CD4-positive, alpha-beta T cell treated with Interleukin-6 for 4 hours (primary cell): ENCODE results near the gene NDUFAF7.
"Not testable (repeated sequence)": the region's sequence is repeated elsewhere in the genome, so short reads cannot be mapped to it uniquely, and the experiment has no call there.

Experiments used
- DNase-seq: peaks from one replicate; pipeline ENCODE4 v3.0.0-alpha.2; 2020; ENCODE audit warnings: mixed read lengths

The NDUFAF7 gene

GRCh38 chr2:37215250-37215649, 16.2 kb upstream of the NDUFAF7 start:
- no peak for DNase-seq

GRCh38 chr2:37219046-37219445, 12.4 kb upstream of the NDUFAF7 start:
- DNase-seq = no peak

GRCh38 chr2:37223131-37223530, 8.3 kb upstream of the NDUFAF7 start:
- no peak for DNase-seq

GRCh38 chr2:37224063-37224462, 7.4 kb upstream of the NDUFAF7 start:
- DNase-seq = no peak

GRCh38 chr2:37225129-37225528, 6.3 kb upstream of the NDUFAF7 start:
- DNase-seq = not testable (repeated sequence)

DNA sequence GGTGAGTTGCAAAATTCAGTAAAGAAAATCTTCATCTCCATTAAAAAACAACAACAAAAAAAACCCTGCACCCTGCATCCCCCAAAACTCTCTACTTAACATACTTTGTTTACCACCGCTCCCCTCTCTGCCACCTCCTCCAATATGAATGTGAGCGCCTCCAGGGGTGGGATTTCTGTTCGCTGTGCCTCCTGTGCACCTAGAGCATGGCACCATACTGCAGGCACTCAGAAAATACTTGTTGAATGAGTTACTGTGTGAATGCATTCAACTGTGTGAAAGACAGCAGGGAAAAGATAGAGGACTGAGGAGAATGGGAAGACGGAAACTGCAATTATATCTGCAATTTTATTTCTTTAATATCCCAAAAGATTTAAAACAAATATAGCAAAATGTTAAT, 4.6 kb upstream of the NDUFAF7 start:
- no peak for DNase-seq

- DNase-seq = no peak
These were observed 2.7 kb upstream of the NDUFAF7 start for GRCh38 chr2:37228788-37229187.

- DNase-seq = no peak
These were observed 877 bp upstream of the NDUFAF7 start for GRCh38 chr2:37230581-37230980.

DNA sequence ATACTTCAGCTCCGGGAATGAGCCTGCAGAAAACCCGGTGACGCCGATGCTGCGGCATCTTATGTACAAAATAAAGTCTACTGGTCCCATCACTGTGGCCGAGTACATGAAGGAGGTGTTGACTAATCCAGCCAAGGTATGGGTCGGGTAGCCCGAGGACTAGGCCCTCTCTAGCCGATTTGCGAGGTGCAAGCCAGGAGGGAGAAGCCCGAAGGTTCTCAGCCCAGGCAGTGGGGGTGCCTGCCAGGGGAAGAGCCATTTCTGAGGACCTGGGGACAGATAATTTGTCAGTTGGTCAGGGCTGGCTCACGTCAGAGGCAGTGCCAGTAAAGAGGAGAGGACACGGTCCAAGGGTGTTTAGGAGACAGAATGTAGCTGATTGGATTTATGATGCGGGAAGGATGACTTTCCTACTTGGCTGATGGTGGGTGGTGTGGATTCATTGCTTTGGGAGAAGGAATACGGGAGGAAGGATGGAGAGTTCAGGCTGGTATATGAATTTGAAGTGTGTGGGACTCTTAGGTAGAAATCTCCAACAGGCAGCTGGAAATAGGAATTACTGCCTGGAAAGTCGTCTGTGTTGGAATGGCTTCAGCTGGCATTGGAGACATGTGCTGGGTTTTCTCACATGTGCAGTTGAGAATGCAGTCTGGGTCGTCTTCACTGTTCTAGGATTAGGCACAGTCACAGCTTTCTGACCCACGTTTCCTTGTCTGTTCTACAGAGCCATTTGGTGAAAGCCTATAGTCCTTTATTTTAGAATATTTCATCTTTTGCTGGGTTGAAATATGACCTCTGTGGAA, 874 bp downstream of the NDUFAF7 start:
- DNase-seq = no peak

DNA sequence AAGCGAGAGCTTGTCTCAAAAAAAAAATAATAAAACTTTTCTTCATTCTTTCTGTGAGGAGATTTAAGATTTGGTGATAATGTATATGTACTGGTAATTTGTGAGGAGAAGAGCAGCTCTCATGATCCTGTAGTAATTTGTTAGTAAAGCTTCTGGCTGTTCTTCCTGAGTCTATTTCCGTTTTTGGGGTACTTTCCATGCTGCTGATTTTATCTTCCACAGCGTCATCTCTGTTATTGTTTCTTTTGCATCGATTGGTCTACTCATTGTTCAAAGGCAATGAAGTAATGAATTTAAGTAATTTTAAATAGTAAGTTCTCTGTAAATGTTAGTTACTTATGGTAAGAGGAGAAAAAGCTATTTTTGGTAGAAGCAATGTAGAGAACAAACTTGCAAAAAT, 12.0 kb downstream of the NDUFAF7 start:
- DNase-seq = no peak

DNA sequence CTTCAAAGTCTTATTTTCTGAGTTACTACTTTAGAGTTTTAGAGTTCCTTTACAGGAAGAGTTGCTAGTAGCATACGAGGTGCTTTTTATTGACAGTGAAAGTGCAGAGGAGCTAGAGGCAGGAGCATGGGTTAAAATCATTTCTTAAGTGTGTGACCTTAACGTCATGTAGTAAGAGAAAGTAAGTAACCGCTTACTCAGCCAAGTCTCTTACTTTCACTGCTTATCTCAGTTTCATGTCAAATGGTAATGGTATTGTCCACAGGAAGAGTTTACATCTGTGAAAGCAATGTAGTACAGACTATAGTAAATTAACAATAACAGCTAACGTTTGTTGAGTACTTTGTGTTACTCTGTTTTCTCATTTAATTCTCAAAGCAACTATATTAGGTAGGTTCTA, 12.6 kb downstream of the NDUFAF7 start:
- DNase-seq = no peak

DNA sequence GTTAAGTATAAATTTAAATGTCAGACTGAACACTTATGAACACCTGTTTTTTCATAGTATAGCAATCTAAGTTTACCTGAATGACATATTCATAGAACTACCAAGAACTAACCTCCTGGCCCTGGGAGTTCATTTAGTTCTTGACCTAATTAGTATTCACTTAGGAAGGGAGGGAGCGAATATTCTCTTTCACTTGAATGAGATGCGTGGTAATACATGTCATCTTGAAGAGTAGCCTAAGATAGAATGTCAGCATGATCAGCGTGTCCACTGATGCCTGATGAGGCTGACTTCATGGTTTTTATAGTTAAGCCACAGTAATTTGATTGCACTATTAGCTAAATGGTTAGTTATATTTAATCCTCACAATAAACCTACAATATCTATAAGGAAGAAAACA, 13.3 kb downstream of the NDUFAF7 start:
- no peak for DNase-seq

GRCh38 chr2:37246205-37246604, 14.7 kb downstream of the NDUFAF7 start:
- DNase-seq = no peak

GRCh38 chr2:37250869-37251740, 19.6 kb downstream of the NDUFAF7 start:
- DNase-seq = no peak

DNA sequence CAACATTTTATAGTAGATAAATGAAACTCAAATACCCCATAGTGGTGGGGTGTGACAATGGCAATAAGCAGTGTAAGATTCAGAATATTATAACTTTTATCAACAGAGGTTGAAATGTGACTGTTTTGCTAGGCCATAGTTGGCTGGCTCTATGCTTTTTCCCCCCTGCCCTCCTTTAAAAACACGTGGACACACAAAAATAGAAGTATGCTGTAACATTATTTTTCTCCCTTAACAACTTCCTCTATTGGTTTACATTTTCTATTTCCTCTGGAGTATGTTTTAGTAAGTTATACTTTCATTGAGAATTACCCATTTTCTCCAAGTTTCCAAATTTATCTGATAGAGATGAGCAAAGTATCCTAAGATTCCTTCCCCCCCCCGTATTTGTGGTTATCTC, 31.1 kb downstream of the NDUFAF7 start:
- DNase-seq = no peak

DNA sequence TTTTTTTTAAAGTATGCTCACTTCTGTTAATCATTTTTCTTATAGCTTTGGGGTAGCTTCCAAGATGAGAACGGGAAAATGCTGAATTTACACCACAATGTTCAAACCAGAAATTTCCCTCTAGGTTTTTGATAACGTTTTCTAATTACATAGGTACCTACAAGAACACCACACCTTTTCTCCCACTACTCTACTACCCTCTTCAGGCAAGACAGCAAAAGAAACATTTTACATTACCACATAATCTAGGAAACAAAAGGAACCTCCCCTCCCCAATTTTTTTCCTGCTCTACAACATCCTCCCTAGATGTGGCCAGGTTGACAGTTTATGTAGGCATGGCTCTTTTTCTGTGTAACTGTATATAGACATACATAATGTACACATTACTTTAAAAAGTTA, 32.4 kb downstream of the NDUFAF7 start:
- no peak for DNase-seq

- DNase-seq = no peak
These were observed 36.2 kb downstream of the NDUFAF7 start for GRCh38 chr2:37267685-37268084.

DNA sequence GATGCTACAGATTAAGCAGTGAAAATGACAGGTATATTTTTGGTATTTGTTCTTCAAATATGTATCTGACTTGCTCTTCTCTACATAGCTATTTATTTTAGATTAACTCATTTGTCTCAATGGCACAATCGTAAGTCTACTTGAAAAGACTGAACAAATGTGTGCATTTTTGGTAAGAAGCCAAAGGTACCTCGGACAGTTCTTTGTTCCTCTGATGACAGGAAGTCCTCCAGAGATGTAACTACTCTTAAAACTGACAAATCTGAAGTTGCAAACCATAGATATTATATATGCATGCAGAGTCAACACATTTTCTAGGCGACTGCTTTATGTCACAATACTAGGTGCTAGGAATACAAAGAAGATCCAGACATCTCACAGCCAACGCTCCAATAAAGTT, 36.7 kb downstream of the NDUFAF7 start:
- DNase-seq = no peak

GRCh38 chr2:37271376-37272067, 40.1 kb downstream of the NDUFAF7 start:
- DNase-seq = no peak

DNA sequence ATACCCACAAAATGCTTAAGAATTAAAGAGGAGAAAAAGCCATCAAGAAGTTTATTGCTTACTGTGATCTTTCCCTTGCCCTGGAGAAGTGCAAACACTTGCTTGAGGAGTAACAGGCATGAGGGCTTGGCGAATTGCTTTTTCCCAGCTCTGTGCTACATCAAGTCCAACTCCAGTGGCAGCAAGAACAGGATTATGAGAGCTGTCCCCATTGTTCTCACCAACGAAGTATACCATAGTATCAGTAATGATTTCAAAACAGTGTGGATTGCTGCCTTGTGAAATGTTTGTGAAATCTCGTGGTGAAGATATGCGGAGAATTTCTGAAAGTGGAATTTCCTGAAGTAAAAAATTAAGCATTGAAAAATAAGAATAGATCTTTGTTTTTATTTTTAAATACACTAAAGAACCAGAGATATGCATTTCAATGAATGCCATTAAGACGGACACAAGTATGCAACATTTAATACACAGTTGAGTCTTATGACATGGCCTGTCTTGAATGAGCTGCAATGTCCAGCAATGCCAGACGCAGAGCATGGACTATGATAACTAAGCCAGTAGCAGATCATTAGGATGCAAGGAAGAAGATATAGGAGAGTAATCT, 43.0 kb downstream of the NDUFAF7 start:
- no peak for DNase-seq

DNA sequence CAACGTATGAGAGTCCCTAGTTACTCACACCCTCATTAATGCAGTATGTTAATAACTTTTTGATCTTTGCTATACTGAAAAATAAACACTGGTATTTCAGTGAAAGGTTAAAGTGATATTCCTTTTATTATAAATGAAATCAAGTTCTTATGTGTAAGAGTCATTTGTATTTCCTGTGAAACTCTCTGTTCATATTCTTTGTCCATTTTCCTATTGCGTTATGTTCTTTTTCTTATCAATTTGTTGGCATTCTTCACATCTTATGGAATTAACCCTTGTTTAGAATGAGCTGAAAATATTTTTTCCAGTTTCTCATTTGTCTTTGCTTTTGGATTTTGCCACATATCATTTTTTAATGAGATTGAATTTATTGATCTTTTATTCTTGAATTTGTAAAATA, 44.8 kb downstream of the NDUFAF7 start:
- no peak for DNase-seq

GRCh38 chr2:37281916-37282315, 50.5 kb downstream of the NDUFAF7 start:
- no peak for DNase-seq

- no peak for DNase-seq
These were observed 51.3 kb downstream of the NDUFAF7 start for GRCh38 chr2:37282746-37283145.
